Measurements from ENCODE around the gene CSNK1E. TPM values are rescaled to one million over a fixed set of nuclear protein-coding genes. Genes with fewer than 3 reads are reported as not detected.

The CSNK1E gene
- total RNA-seq, 1 experiment from 2014 or later, result 135 TPM

GRCh38 chr22:38257650-38258250 lies 59.5 kb downstream of the CSNK1E start:
- DNase-seq (ENCODE audit: extremely low read depth, low read depth), result no peak

GRCh38 chr22:38257181-38257580 lies 60.1 kb downstream of the CSNK1E start:
- no peak for DNase-seq (ENCODE audit: extremely low read depth, low read depth)

DNA sequence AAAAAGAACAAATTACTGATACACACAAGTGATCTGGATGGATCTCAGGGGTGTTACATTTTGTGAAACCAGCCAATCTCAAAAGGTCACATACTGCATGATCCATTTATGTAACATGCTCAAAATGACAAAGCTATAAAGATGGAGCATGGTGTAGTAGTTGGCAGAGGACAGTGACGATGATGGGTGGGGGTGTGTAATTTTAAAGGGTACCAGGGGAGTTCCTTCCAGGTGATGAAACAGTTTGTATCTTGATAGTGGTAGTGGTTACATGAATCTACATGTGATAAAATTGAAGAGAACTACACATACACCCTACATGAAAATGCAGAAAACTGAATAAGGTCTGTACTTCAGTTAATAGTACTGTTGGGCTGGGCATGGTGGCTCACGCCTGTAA lies 61.5 kb downstream of the CSNK1E start:
- DNase-seq (ENCODE audit: extremely low read depth, low read depth), result no peak

DNA sequence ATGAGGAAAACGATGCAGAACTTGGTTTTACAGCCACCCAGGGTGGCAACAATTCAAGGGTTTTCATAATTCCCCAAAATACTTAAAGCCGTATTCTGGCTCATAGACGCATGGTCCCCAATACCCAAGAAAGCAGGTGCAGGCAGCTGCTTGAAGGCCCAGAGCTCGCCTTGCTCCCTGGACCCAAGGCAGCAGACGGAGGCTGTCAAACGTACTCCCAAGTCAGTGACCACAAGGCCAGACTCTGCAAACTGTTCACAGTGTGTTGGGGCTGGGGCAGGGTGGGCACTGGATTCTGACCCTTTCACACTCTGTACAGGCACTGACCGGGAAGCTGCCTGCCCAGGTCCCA lies 65.9 kb downstream of the CSNK1E start:
- no peak for DNase-seq (ENCODE audit: extremely low read depth, low read depth)

- DNase-seq (ENCODE audit: extremely low read depth, low read depth), result no peak
Measured at GRCh38 chr22:38250643-38251340, 66.4 kb downstream of the CSNK1E start.

GRCh38 chr22:38249803-38250642 lies 67.2 kb downstream of the CSNK1E start:
- DNase-seq (ENCODE audit: extremely low read depth, low read depth), result no peak

DNA sequence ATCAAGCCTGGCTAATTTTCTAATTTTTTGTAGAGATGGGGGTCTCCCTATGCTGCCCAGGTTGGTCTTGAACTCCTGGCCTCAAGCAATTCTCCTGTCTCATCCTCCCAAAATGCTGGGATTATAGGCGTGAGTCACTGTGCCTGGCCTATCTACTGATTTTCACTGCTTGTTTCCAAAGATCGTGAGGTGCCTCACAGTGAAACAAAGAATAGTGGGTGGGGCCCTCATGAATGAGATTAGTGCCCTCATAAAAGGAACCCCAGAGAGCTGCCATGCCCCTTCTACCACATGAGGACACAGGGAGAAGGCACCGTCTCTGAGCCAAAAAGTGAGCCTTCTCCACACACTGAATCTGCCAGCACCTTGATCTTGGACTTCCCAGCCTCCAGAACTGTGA lies 67.9 kb downstream of the CSNK1E start:
- DNase-seq (ENCODE audit: extremely low read depth, low read depth), result no peak

GRCh38 chr22:38248280-38248679 lies 69.0 kb downstream of the CSNK1E start:
- no peak for DNase-seq (ENCODE audit: extremely low read depth, low read depth)

DNA sequence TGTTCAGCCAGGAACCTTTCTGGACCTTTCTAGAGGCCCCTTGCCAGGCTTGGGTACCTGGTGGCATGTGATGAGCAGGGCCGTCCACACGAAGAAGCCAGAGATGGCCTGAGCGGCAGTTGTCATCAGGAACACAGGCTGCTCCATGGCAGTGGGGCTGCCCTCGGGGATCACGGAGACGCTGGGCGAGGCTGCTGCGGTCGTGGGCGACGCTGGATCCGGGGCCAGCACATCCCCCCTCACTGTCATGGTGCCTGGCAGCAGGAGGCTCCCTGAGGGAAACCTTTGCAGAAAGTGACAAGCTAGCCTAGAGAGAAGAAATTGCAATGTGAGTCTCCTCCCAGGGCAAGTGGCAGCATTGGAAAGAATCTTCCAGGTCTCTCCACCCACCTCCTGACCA lies 69.5 kb downstream of the CSNK1E start:
- DNase-seq (ENCODE audit: extremely low read depth, low read depth), result no peak

- DNase-seq (ENCODE audit: extremely low read depth, low read depth), result no peak
Measured at GRCh38 chr22:38246692-38247091, 70.5 kb downstream of the CSNK1E start.

GRCh38 chr22:38246046-38246658 lies 71.1 kb downstream of the CSNK1E start:
- DNase-seq (ENCODE audit: extremely low read depth, low read depth), result no peak

GRCh38 chr22:38244106-38244505 lies 73.1 kb downstream of the CSNK1E start:
- DNase-seq (ENCODE audit: extremely low read depth, low read depth), result no peak

- no peak for DNase-seq (ENCODE audit: extremely low read depth, low read depth)
Measured at GRCh38 chr22:38243007-38243765, 74.0 kb downstream of the CSNK1E start.

GRCh38 chr22:38240734-38241252 lies 76.4 kb downstream of the CSNK1E start:
- peak; percentile 49 for DNase-seq (ENCODE audit: extremely low read depth, low read depth)

Small RNA genes within 50 kb of the gene (small RNA-seq; reads per million reads assigned to genes)
- gene RF00017, result 0 reads per million in 2 experiments

Other genes with a start within 250 kb of the CSNK1E start
- not detected in 2 replicates for gene SLC16A8, start 233.2 kb downstream of the CSNK1E start, total RNA-seq (2014; rRNA removed; shearing (Covaris generic))
- gene BAIAP2L2, start 206.7 kb downstream of the CSNK1E start, total RNA-seq (2014; rRNA removed; shearing (Covaris generic)), result not detected in 2 replicates
- 6.8 and 7.5 TPM in 2 replicates for gene PLA2G6, start 135.6 kb downstream of the CSNK1E start, total RNA-seq (2014; rRNA removed; shearing (Covaris generic))
- gene MAFF, start 115.4 kb downstream of the CSNK1E start, total RNA-seq (2014; rRNA removed; shearing (Covaris generic)), result 10.7 and 12.4 TPM in 2 replicates
- gene TMEM184B, start 44.4 kb downstream of the CSNK1E start, total RNA-seq (2014; rRNA removed; shearing (Covaris generic)), result 7.9 and 10.0 TPM in 2 replicates
- gene KCNJ4, start 137.8 kb upstream of the CSNK1E start, total RNA-seq (2014; rRNA removed; shearing (Covaris generic)), result not detected in 2 replicates
- gene KDELR3, start 150.7 kb upstream of the CSNK1E start, total RNA-seq (2014; rRNA removed; shearing (Covaris generic)), result 9.7 and 10.9 TPM in 2 replicates
- gene DDX17, start 188.9 kb upstream of the CSNK1E start, total RNA-seq (2014; rRNA removed; shearing (Covaris generic)), result 142 and 156 TPM in 2 replicates

Measured in NCI-H460 (cell line).